GM12864 (cell line): Measurements from ENCODE around the gene GLUL.

ENCODE experiments used
- DNase-seq: peaks from one replicate; pipeline ENCODE4 v3.0.0-alpha.2; 2011; ENCODE audit warnings: low read depth
- H3K4me3 ChIP-seq: 2 replicates; pipeline ENCODE4 v1.5.1; 2011; ENCODE audit warnings: mild to moderate bottlenecking, low read depth, low read length, control low read depth
- CTCF ChIP-seq: IDR thresholded peaks from 2 replicates; pipeline ENCODE4 v1.5.1; 2011; ENCODE audit warnings: low read depth, mild to moderate bottlenecking, moderate library complexity, low read length, control low read depth, inconsistent platforms; ENCODE audit errors: missing control alignments

Gene GLUL

GRCh38 chr1:182408435-182409075 is 17.0 kb upstream of the GLUL start:
- no peak for DNase-seq
- no peak for TF ChIP-seq CTCF
- no peak overlapping the region for H3K4me3 ChIP-seq

GRCh38 chr1:182407724-182408123 is 16.1 kb upstream of the GLUL start:
- no peak for TF ChIP-seq CTCF
- no peak overlapping the region for H3K4me3 ChIP-seq
- no peak for DNase-seq

- H3K4me3 ChIP-seq: no peak overlapping the region
- no peak for DNase-seq
- no peak for TF ChIP-seq CTCF
Observed at GRCh38 chr1:182406012-182406411, 14.4 kb upstream of the GLUL start.

- no peak for TF ChIP-seq CTCF
- no peak for DNase-seq
Observed at GRCh38 chr1:182405578-182405977, 14.0 kb upstream of the GLUL start.

GRCh38 chr1:182404781-182405180 is 13.2 kb upstream of the GLUL start:
- peak; percentile 40 for TF ChIP-seq CTCF
- DNase-seq: no peak
- H3K4me3 ChIP-seq: no peak overlapping the region

More at GRCh38 chr1:182405578-182405977, 14.0 kb upstream of the GLUL start:
- H3K4me3 ChIP-seq: no peak overlapping the region

- H3K4me3 ChIP-seq: no peak within 1 kb of the TSS
Observed at GRCh38 chr1:182400567-182400966, 9.0 kb upstream of the GLUL start, which contains the start of gene TEDDM1. TEDDM1 (minus strand) TSS chr1:182400667; CDS start chr1:182400485, 182 bp downstream.

More at GRCh38 chr1:182400567-182400966, 9.0 kb upstream of the GLUL start, which contains the start of gene TEDDM1:
- no peak for DNase-seq
- TF ChIP-seq CTCF: no peak
